Endometrial microvascular endothelial cells (primary cell): ENCODE data around the gene ACVR1. TPM values are rescaled to one million over a fixed set of nuclear protein-coding genes. Genes with fewer than 3 reads are reported as not detected.

Experiments
- in situ Hi-C: cut with HindIII; loops from 2 replicates; pipeline ENCODE4 v1.10.0; 2017; ENCODE audit warnings: low sequenced_read_pairs, low pct_unique_long_range_greater_than_20kb; ENCODE audit errors: inconsistent ontology term
- total RNA-seq: library from RNA; depleted of rRNA; stranded (reverse); fragments of >200 nt; gene quantifications from one replicate; pipeline ENCODE4 v1.2.3, GENCODE V29; 2015; ENCODE audit errors: inconsistent ontology term

ACVR1 gene
- total RNA-seq, 1 donor from 2014 or later = 21.8 TPM

DNA sequence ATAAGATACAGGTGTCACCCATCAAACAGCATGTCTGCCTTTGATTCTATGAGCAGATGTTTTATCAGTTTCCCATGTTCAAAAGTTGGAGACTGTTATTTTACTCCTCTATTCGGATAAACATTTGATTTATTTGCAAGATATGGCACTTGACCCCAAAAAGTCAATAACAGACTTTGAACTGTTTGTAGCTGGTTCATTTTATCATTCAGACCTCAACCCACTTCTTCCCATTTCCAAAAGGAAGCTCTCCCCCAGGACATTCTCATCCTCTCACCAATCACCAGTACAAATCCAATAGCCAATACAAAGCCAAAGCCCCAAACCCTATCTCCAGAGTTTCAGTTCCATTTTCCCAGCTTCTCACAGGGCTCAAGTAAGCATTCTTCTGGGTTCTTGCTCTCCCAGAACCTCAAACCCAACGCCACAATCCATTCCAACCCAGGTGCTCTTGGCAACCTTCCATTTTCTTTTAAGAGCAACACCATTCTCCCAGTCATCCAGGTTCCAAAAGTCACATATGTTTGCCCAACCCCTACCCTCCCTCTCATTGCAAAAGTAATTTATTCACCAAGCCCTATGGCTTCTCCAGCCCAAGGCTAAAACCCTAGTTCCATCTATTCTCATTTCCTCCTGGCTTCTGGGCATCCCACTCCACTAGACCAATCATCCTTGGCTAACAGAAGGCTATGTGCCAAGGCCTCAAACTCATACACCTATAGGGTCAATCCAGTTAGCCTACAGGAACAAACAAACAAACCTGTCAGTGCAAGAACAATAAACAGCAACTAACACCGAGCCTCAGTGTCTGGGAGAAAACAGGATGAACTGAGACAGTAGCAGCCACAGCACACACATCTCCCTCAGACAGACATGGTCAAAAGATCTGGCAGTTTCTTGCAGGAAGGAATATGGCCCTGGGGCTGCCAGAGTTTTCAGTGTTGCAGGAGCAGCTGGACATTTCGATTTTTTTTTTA is 9.2 kb downstream of the ACVR1 start:
- in situ Hi-C loops = no loop called here

DNA sequence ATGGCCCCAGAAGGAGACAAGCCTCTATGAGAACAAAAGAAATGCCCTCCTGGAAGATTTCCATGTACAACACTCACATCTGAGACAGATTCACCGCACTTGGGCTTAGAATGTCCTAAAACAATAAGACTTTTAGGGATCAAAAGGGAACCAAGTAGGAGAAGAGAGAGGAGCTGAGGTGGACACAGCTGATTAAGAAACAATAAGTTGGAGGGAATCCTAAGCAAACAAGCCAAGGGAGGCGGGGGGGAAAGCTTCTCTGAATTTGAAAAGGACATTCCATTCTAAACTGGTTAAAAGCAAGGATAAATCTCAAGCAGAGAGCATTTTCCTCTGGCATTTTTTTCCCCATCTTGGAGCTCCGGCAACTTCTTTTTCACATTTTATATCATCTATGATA is 9.9 kb downstream of the ACVR1 start:
- in situ Hi-C loops = no loop called here

DNA sequence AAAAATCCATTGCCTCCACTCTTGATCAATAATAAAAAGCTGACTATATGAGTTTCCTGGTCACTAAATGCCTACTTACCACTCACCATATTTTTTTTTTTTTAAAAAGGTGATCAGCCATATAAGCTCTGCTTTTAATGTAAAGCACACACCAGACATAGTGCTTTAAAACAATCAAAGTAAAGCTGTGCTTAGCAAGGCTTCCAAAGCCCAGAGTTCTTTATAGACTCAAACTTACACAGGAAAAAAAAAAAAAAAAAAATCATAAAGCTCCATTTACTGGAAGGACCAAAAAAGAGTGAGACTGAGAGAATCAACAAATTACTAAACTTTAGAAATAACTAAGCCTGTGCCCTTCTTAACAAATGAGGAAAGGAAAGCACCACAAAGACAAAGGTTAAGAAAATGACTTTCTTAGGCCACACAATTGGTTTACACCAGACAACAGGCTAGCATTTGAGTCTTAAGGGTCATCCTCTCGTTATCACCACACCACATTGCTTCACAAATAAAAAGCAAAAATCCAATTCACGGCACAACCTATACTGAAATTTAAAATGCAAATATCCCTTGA is 11.2 kb downstream of the ACVR1 start:
- in situ Hi-C loops = no loop called here

DNA sequence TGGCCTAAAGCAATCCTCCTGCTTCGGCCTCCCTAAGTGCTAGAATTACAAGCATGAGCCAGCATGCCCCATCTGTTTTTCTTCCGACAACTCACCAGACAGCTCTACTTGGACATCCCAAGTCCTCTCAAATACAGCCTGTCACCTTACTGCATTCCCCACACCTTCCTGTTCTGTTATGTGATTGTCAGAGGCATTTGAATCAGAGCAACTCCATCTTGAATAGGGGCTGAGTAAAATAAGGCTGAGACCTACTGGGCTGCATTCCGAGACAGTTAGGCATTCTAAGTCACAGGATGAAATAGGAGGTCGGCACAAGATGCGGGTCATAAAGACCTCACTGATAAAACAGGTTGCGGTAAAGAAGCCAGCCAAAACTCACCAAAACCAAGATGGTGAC is 17.3 kb downstream of the ACVR1 start:
- in situ Hi-C loops = no loop called here

GRCh38 chr2:157857881-157858280 is 18.2 kb downstream of the ACVR1 start:
- in situ Hi-C loops = no loop called here

DNA sequence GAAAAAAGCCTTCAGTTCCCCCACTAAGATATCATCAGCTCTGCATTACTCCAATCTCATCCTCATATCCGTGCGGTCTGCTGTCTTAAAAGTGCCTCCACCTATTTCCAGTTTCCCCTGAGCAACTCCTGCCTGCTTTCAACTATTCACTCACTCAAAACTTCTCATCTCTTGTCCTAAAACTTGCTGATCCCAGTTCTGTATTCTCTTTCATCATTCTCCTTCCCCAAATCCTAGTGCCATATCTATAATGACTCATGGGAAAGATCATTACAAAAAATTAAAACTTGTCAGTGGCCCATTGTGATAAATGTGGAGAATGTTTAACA is 20.0 kb downstream of the ACVR1 start:
- in situ Hi-C loops = no loop called here

DNA sequence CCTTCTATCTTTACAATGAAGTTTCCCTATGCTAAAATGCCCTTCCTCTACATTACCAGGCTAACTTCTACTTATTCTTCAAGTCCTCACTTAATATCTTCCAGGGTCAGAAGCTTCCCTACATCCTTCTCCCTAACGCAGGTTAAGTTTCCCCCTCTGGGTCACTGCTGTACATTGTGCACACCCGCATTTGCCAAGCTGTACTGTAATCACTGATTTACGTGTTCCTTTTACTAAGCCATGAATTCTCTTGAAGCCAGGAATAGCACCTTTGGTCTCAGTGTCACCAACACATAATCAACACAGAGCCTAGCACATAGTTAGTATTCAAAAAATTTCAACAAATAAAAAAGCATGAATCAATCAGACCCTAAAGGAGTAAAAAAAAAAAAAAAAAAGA is 22.3 kb downstream of the ACVR1 start:
- in situ Hi-C loops = no loop called here

- in situ Hi-C loops = no loop called here
These were observed 22.9 kb downstream of the ACVR1 start for GRCh38 chr2:157853211-157853610.

- in situ Hi-C loops = no loop called here
These were observed 26.5 kb downstream of the ACVR1 start for GRCh38 chr2:157849591-157849990.

DNA sequence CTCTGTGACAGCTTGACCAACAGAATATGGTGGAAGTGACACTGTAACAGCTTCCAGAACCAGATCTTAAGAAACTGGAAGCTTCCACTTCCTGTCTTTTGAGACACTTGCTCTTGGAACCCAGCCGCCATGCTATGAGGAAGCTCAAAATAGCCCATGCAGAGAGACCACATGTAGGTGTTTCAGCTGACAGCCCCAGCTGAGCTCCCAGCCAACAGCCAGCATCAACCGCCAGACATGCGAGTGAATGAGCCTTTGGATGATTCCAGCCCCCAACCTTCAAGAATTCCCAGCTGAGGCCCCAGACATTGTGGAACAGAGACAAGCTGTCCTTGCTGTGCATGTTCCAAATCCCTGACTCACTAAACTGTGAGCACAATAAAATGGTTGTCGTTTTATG is 27.9 kb downstream of the ACVR1 start:
- in situ Hi-C loops = no loop called here

- in situ Hi-C loops = no loop called here
These were observed 31.0 kb downstream of the ACVR1 start for GRCh38 chr2:157845081-157845480.

DNA sequence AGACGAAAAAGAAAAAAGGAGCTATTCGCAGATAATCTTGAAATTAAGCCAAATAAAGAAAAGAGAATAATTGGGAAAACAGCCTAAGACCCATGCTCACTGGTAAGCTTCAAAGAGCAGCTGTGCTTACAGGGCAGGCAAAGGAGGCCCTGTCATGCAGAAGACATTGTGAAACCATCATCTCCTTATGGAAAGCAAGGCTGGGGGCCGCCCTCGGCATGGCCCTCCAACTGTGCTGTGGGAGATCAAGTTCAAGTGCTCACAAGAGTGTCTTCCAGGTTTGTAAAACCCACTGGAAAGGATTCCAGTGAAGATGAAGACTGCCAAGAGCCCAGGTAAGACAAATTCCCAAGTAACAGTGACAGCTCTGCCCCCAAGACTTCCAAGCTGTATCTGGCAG is 32.2 kb downstream of the ACVR1 start:
- in situ Hi-C loops = no loop called here

DNA sequence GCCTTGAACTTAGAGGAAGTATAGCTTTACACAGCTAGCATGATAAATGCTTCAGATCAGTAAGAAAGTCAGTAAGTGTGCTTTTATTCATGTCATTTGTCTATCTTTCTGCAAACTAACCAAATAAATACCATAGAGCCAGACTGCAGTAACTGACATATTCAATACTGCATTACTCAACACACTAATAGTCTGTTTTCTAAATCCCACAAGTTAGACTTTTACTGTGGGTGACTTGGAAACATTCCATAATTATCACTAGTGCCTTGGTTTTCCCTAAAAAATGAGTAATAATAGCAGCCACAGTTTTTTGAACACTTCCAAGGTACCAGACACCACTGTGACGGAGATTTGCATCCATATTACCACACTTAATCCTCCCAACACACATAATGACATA is 33.0 kb downstream of the ACVR1 start:
- in situ Hi-C loops = no loop called here

DNA sequence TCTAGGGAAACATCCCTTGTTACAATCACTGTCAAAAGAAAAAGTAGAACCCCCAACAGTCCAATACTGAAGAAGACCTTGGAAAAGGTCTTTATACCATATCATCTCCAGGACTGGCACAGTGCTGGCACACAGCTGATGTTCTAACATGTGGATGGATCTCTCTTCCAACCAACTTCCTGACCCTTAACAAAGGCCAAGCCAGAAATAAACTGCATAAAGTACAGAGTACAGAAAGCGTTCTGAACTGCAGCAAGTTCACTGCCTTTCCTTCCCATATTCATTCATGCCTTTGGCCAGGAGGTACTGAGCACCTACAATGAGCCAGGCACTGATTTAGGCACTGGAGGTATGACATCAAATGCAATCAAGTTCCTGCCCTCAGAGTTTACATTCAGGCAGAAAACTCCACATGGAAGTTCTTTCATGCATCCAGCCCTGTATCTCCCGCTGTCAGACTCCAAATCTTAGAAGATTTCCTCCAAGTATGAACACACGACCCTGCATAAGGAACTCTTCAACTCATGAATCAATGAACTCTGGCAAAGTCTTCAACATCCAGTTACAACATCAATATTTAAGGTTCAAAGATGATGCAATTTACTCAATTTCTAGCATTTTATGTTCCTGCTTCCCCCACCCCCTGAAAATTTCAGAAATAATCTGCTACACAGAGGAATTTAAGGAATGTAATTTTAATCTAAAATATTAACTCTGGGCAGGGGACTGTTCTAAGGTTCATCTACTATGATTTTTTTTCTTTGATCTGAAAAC is 33.8 kb downstream of the ACVR1 start:
- in situ Hi-C loops = no loop called here

GRCh38 chr2:157841485-157841884 is 34.6 kb downstream of the ACVR1 start:
- in situ Hi-C loops = no loop called here

GRCh38 chr2:157840568-157841156 is 35.5 kb downstream of the ACVR1 start:
- in situ Hi-C loops = no loop called here

DNA sequence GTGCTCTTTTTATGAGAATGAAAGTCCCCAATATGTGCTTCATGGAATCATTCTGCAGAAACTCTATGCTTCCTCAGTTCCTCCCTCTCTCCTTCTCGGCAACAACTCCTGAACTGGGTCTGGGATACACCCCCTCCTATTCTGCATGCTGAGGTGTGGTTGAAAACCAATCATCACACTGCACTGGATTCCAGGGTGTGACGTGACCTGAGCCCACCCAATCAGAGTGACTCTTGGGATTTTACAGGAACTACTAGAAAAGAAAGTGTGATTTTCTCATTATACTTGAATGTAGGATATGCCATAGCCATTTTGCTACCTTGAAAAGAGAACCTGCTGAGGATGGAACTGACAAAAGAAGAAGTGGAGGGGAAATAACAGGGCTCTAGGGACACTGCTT is 36.3 kb downstream of the ACVR1 start:
- in situ Hi-C loops = loop anchor here (5.0 kb wide), 1 partner anchor 37 kb away; the partner anchor contains the start of gene ACVR1

- in situ Hi-C loops = loop anchor here (5.0 kb wide), 1 partner anchor 38 kb away; the partner anchor contains the start of gene ACVR1
These were observed 36.8 kb downstream of the ACVR1 start for GRCh38 chr2:157839162-157839801.
